Immature natural killer cell (primary cell): ENCODE results near the gene GTPBP8. TPM values are rescaled to one million over a fixed set of nuclear protein-coding genes. Genes with fewer than 3 reads are reported as not detected.

Experiments
- polyA plus RNA-seq, 3 donors: library from polyadenylated mRNA; unstranded; fragments of 300-500 nt; fragmentation: Illumina TruSeq; gene quantifications; one replicate each; pipeline ENCODE4 v1.2.3, GENCODE V29; 2021

The GTPBP8 gene
- polyA plus RNA-seq, 3 donors from 2014 or later, result 14.5 to 34.9 (median 28.3) TPM

Other genes with a start within 250 kb of the GTPBP8 start
- not detected for gene CD200R1L, start 144.1 kb upstream of the GTPBP8 start, polyA plus RNA-seq
- 1 to 10 TPM; 1.4 to 1.9 (median 1.7) TPM for gene CD200R1, start 15.9 kb upstream of the GTPBP8 start, polyA plus RNA-seq
- not detected for gene BOC, start 220.6 kb downstream of the GTPBP8 start, polyA plus RNA-seq